T-helper 2 cell (primary cell): ENCODE data around the gene CYP19A1.

ENCODE experiments used
- DNase-seq, 5 experiments: peaks; one replicate each; pipeline versions ENCODE4 v3.0.0 to v3.0.0-alpha.2; 2012 to 2022

Gene CYP19A1

DNA sequence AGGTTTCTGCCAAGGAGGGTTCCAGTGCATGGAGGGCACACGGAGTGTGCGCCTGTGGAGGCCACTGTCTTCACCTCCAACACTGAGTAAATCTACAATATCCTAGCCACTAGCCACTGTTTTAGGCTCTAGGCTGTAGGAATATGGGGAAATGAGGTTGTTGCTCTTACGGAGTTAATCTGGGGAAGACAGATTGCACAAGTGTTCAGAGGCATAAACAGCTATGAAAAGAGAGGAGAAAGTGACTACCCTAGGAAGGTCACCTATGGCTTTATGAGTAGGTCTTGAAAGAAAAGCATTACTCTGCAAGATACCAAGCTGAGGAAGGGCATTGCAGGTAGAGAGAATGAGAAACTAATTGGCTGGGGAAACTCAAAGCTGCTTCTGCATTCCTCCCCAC, 85.7 kb downstream of the CYP19A1 start:
- DNase-seq: no peak

DNA sequence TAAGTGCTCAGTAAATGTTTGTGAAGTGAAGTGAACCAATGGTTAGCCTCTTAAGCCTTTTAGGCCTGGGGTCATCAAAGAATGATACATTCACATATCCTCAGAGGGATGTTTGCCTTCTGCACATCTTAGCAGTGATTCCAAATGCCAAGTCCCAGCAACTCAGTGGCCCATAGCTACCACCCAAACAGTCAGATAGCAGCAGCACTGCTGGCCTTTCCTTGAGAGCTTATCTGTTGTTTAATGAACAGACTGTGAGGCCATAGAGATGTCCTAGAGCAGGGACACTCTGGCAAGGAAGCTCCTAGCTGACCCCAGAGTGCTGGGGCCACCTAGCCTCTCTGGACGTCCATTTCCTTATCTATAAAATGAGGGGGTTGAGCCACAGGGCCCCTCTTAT, 86.8 kb downstream of the CYP19A1 start:
- DNase-seq: no peak

- DNase-seq: no peak
Observed at GRCh38 chr15:51250217-51251011, 88.0 kb downstream of the CYP19A1 start.

- DNase-seq: no peak
Observed at GRCh38 chr15:51245628-51246027, 92.8 kb downstream of the CYP19A1 start.

DNA sequence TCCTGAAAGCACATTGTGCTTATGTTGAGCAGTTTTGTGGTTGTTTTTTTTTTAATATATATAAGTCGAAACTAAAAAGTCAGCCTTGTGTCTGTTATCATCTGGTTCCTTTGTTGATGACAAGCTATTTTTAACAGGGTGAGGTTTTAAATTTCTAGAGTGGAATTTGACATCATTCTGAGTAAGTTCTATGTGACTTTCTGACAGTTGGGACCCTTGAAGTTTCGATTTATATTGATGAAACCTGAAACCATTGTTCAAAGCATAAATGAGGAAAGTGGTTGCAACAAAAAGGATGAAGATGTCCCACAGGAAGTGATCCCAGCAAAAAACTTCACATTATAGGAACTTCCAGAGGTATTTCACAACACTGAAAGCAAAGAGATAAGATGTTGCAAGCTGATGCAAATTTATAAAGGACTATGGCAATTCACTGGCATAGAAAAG, 94.0 kb downstream of the CYP19A1 start:
- peak in 1 of 5 experiments; percentile 69 for DNase-seq

DNA sequence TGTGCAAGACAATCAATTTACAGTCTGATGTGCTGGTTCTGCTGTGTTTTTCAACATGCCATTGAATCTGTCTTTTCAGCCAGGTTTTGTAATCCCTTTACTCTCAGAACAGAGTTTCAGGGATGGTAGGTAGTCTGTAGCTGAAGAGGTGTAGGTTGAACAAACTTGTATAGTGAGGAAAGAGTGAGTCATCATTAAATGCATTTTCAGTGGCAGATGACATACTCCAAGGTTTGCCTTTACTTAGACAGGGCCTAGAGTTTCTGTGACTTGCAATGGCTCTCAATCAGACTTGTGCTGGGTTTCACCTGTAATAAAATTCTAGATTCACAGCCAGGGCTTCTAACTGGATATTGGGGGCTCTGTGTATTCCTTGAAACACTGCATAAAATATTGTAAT, 94.6 kb downstream of the CYP19A1 start:
- DNase-seq: peak in 1 of 5 experiments; percentile 57

GRCh38 chr15:51240066-51240465, 98.3 kb downstream of the CYP19A1 start:
- peak in 1 of 5 experiments; percentile 83 for DNase-seq

DNA sequence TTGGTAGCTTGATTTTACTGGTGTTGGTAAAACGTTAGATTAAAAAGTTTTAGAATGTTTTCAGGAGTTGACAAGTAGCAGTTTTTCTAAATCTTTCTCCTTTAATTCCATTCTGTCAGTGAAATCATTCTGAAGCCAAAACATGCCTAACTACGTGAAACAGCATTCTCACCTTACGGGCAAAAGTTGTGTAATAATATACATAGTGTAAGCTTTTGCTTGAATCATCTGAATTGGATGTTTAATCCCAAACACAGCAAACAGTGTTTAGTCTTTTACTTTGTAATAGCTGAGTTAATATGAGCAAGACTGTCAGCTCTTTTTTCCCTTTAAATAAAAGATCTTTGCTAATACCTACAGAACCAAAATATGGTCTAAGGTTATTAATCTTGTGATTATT, 100.6 kb downstream of the CYP19A1 start:
- DNase-seq: no peak

DNA sequence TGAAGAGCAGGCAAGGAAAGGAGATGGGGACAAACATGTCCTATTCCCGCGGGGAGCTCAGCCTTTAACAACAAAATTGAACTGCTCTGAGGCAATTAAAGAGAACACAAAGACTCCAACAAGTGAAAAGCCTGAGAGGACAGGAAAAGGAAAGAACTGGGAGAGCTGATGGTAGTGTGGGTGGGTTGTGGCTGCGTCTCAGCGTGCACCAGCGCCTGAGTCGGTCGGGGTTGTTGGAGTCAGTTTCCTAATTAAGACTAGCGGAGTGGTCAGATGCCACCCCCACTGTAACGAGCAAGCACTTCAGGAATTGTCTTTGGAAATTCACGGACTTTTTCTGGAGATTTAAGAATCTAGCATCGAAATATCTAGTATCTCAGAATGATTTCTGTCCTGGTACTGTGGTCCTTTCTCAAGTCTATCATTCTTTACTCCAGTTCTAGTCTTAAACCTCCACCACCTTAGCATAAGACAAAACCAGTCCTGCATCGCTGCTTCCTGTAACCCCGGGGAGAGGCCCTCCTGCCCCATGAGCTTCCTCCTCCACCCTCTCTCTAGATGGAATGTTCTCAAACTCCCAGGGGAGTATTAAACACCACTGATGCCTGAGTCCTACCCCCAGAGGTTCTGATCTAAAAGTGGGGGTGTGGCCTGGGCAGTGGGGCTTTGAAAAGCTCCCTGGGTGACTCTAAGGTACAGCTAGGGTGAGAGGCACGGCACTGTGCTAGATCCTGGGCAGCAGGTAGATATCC, 104.0 kb downstream of the CYP19A1 start:
- DNase-seq: no peak

DNA sequence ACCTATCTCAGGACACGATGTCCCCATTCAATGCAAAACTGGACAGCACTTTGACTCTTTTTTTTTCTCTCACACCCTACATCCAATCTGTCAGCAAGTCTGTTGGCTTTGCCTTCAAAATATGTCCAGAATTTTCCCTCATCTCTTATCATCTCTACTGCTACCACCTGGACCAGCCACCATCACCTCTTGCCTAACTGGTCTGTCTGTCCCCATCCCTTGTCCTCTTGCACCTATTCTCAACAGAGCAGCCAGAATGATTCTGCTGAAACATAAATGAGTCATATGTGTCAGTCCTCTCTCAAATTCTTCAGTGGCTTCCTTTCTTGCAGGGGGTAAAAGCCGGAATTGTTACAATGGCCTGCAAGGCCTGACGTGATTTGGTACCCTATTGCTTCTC, 105.8 kb downstream of the CYP19A1 start:
- no peak for DNase-seq

DNA sequence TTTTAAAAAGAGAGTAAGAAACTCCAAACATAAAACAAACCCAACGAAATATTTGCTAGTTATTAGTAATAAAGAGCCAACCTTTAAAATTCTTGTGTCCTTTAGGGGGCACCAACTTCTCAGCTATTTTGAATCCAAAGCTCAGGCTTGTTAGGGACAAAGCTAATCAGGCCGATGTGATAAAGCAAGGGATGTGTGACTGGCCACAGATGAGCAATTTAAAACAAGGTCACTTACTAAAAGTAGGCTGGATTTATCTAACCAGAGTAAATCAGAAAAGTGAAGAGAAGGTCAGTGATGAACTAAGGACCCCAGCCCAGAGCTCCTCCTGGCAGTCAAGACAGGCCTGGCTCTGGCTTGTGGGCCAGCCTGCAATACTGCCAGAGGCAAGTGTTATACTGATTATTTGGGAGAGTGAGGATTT, 108.5 kb downstream of the CYP19A1 start:
- DNase-seq: no peak

GRCh38 chr15:51227940-51228732, 110.3 kb downstream of the CYP19A1 start:
- DNase-seq: peak in 1 of 5 experiments; percentile 81

DNA sequence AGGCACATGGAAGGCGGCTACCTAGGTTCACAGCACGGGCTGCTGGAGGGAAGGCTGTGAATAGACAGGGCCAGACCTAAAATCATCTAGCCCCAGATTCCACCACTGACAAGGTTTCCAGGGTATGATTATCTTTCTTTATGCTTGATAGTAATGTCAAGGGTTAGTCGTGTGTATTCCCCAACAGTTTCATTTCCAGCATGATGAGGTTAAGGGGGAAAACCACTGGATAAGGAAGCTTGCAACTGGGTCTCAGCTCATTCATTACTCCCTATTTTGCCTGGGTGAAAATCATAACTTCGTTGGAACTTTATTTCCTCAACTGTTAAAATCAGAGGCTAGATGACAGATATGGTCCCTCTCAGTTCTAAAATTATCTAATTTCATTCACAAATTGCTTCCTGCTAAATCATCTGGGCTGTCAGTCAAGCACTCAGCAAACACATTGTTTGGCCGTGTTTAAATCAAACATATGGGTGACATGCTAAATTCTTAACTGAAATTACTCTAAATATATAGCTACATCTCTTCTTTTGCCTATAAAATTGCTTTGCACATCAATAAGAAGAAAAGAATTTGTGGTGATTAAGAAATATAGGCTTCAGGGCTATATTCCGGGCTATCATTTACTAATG, 111.7 kb downstream of the CYP19A1 start:
- DNase-seq: no peak

- DNase-seq: no peak
Observed at GRCh38 chr15:51224428-51224827, 114.0 kb downstream of the CYP19A1 start.

DNA sequence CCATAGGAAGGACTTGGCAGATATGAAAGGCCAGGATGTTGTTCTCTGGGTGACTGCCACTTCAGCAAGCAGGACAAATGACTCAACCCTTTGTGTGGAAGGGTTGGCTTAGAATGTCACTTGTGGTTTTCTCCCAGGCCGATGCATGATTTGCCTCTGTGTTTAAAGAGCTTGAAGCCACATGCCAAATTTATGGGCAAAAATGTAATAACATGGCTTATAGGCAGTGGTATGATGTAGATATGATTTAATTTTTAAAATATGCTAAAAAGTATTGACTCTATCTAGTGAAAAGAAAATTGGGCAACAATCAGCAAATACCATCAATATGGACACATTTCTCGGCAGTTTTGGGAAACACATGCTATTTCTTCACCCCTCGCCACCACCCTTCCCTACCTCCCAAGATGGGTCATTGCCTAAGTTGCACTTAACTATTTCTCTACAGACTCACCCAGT, 114.6 kb downstream of the CYP19A1 start:
- peak in 1 of 5 experiments; percentile 53 for DNase-seq

DNA sequence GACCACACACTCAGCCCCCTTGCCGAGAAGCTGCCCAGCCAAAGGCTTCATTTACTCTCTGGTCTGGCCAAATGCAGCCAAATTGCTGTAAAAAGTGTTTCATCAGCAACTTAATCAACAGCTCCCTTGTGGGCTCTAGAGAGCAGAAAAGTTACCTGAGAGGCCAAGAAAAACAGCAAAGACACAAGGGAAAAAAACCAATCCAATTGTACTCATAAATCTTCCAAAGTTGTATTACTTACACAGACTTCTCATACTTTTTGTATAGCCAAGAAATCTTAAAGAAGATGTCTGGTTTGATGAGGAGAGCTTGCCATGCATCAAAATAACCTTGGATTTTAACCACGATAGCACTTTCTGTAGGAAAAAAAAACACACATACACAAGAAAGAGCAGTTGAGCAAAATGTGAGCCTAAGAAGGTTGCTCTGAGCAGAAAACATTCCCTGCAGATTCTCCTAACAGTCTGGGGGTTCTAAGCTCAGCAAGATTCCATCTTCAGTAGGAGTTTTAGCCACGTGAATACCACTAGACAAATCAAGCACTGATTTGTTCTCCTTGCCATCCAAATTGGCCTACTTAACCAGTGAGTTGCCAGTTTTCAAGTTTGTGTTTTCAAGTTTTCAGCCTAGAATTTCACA, 120.0 kb downstream of the CYP19A1 start:
- no peak for DNase-seq

GRCh38 chr15:51212909-51213308, 125.5 kb downstream of the CYP19A1 start:
- peak in 1 of 5 experiments; percentile 63 for DNase-seq

GRCh38 chr15:51212239-51212638, 126.2 kb downstream of the CYP19A1 start:
- no peak for DNase-seq

GRCh38 chr15:51205050-51205975, 133.1 kb downstream of the CYP19A1 start:
- peak in 1 of 5 experiments; percentile 17 for DNase-seq

GRCh38 chr15:51203797-51204196, 134.6 kb downstream of the CYP19A1 start:
- DNase-seq: peak in 1 of 5 experiments; percentile 13

DNA sequence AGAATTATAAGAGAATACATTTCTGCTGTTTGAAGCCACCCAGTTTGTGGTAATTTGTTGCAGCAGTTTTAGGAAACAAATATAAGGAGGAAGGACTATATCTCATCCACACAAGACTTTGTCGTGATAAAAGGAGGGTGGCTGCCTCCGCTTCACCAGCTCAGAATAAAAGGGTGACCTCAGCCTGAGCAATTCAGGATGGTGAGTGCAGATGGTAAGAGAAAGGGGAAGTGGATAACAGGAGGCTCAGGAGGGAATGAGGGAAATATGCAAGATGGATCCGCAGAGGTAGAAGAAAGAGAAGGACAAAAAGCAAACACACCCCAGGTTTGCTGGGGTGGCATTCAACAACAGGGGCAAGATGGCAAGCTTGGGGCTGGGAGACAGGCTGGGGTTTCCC, 135.6 kb downstream of the CYP19A1 start:
- no peak for DNase-seq
